ENCODE measurements around the gene CHRNB2. TPM values are rescaled to one million over a fixed set of nuclear protein-coding genes. Genes with fewer than 3 reads are reported as not detected.
A peak's percentile ranks its signal among the peaks of the same experiment; 100 is the strongest.

CHRNB2 gene
- polyA plus RNA-seq (2013, experiment 1 of 2) = 0.51 TPM
- 0.55 TPM for polyA plus RNA-seq (2013, experiment 2 of 2)

- H3K9ac ChIP-seq (ENCODE audit: low read length) = peak within 1 kb of the TSS; percentile 46
- H3K27me3 ChIP-seq (ENCODE audit: insufficient read depth, low read length, poor library complexity) = no peaks in the 10 kb centered on the region
- no peak within 1 kb of the TSS for H3K23ac ChIP-seq (ENCODE audit: low read length)
- no peak within 1 kb of the TSS for H4K5ac ChIP-seq (ENCODE audit: low read length)
- no CpG with 5 or more reads among the region's 53 CpGs for WGBS (ENCODE audit: extremely low coverage, insufficient coverage, low lambda C conversion rate)
- no peak within 1 kb of the TSS for H3K27ac ChIP-seq (ENCODE audit: low read depth, low read length)
- H2BK120ac ChIP-seq (ENCODE audit: low read depth, low read length) = no peak within 1 kb of the TSS
- H3K4ac ChIP-seq (ENCODE audit: low read depth, low read length) = no peak within 1 kb of the TSS
- peak within 1 kb of the TSS; percentile 64 for H3K4me2 ChIP-seq (ENCODE audit: low read length)
- peaks cover 6% of the 10 kb centered on the region for H3K4me1 ChIP-seq (ENCODE audit: control insufficient read depth, low read depth, low read length)
- H3K4me3 ChIP-seq (ENCODE audit: low read length) = peak within 1 kb of the TSS; percentile 1
- DNase-seq = peak; percentile 93
- H2BK15ac ChIP-seq (replicated peaks; ENCODE audit: low read depth) = no peak within 1 kb of the TSS
- H3K36me3 ChIP-seq (ENCODE audit: control insufficient read depth, insufficient read depth, low read length) = no peaks in the 10 kb centered on the region
- no peak within 1 kb of the TSS for H2AK5ac ChIP-seq (ENCODE audit: low read length)
- H3K79me2 ChIP-seq (ENCODE audit: control insufficient read depth, insufficient read depth, low read length) = no peaks in the 10 kb centered on the region
- H3K56ac ChIP-seq (ENCODE audit: low read length) = peak within 1 kb of the TSS; percentile 78
- H3K79me1 ChIP-seq (ENCODE audit: low read length) = no peaks in the 10 kb centered on the region
- H2BK5ac ChIP-seq (ENCODE audit: low read length) = no peak within 1 kb of the TSS
- H3K18ac ChIP-seq (ENCODE audit: low read length) = no peak within 1 kb of the TSS
- H4K8ac ChIP-seq (ENCODE audit: low read depth, low read length) = no peak within 1 kb of the TSS
Observed at GRCh38 chr1:154567386-154568156, at the start of gene CHRNB2. Gene CHRNB2 (plus strand): TSS chr1:154567778. CDS start chr1:154568045, 267 bp downstream.

GRCh38 chr1:154519591-154519991, 48.0 kb upstream of the CHRNB2 start:
- Histone ChIP-seq H3K23ac (ENCODE audit: low read length) (no peak overlapping the region), H3K4me2 (ENCODE audit: low read length) (no peak overlapping the region), H3K27me3 (ENCODE audit: insufficient read depth, low read length, poor library complexity) (no peaks in the 10 kb centered on the region), H2BK15ac (replicated peaks; ENCODE audit: low read depth) (no peak overlapping the region), H3K9ac (ENCODE audit: low read length) (no peak overlapping the region), H3K4me3 (ENCODE audit: low read length) (no peak overlapping the region), H4K5ac (ENCODE audit: low read length) (no peak overlapping the region), H3K4ac (ENCODE audit: low read depth, low read length) (no peak overlapping the region), H3K18ac (ENCODE audit: low read length) (no peak overlapping the region), H3K36me3 (ENCODE audit: control insufficient read depth, insufficient read depth, low read length) (no peaks in the 10 kb centered on the region), H3K27ac (ENCODE audit: low read depth, low read length) (no peak overlapping the region), H2AK5ac (ENCODE audit: low read length) (no peak overlapping the region), H2BK5ac (ENCODE audit: low read length) (no peak overlapping the region), H2BK120ac (ENCODE audit: low read depth, low read length) (no peak overlapping the region), H3K79me1 (ENCODE audit: low read length) (no peaks in the 10 kb centered on the region), H4K8ac (ENCODE audit: low read depth, low read length) (no peak overlapping the region), H3K4me1 (ENCODE audit: control insufficient read depth, low read depth, low read length) (no peaks in the 10 kb centered on the region), H3K79me2 (ENCODE audit: control insufficient read depth, insufficient read depth, low read length) (no peaks in the 10 kb centered on the region), H3K56ac (ENCODE audit: low read length) (peak overlapping the region; percentile 3)
- no peak for DNase-seq
- no CpG with 5 or more reads among the region's 9 CpGs for WGBS (ENCODE audit: extremely low coverage, insufficient coverage, low lambda C conversion rate)

GRCh38 chr1:154520333-154520732, 47.2 kb upstream of the CHRNB2 start:
- Histone ChIP-seq H3K4me3 (ENCODE audit: low read length) (no peak overlapping the region), H4K8ac (ENCODE audit: low read depth, low read length) (no peak overlapping the region), H3K36me3 (ENCODE audit: control insufficient read depth, insufficient read depth, low read length) (no peaks in the 10 kb centered on the region), H3K79me2 (ENCODE audit: control insufficient read depth, insufficient read depth, low read length) (no peaks in the 10 kb centered on the region), H3K27me3 (ENCODE audit: insufficient read depth, low read length, poor library complexity) (no peaks in the 10 kb centered on the region), H3K9ac (ENCODE audit: low read length) (no peak overlapping the region), H3K27ac (ENCODE audit: low read depth, low read length) (no peak overlapping the region), H4K5ac (ENCODE audit: low read length) (no peak overlapping the region), H3K79me1 (ENCODE audit: low read length) (no peaks in the 10 kb centered on the region), H3K4me1 (ENCODE audit: control insufficient read depth, low read depth, low read length) (no peaks in the 10 kb centered on the region), H3K56ac (ENCODE audit: low read length) (no peak overlapping the region), H3K4me2 (ENCODE audit: low read length) (no peak overlapping the region), H2BK15ac (replicated peaks; ENCODE audit: low read depth) (no peak overlapping the region), H3K23ac (ENCODE audit: low read length) (no peak overlapping the region), H2BK120ac (ENCODE audit: low read depth, low read length) (no peak overlapping the region), H3K18ac (ENCODE audit: low read length) (no peak overlapping the region), H3K4ac (ENCODE audit: low read depth, low read length) (no peak overlapping the region), H2BK5ac (ENCODE audit: low read length) (no peak overlapping the region), H2AK5ac (ENCODE audit: low read length) (no peak overlapping the region)
- DNase-seq = no peak
- no CpG with 5 or more reads among the region's 3 CpGs for WGBS (ENCODE audit: extremely low coverage, insufficient coverage, low lambda C conversion rate)

GRCh38 chr1:154521695-154522094, 45.9 kb upstream of the CHRNB2 start:
- Histone ChIP-seq H3K4me3 (ENCODE audit: low read length) (no peak overlapping the region), H3K4me1 (ENCODE audit: control insufficient read depth, low read depth, low read length) (no peaks in the 10 kb centered on the region), H4K8ac (ENCODE audit: low read depth, low read length) (no peak overlapping the region), H2AK5ac (ENCODE audit: low read length) (no peak overlapping the region), H2BK5ac (ENCODE audit: low read length) (no peak overlapping the region), H3K79me1 (ENCODE audit: low read length) (no peaks in the 10 kb centered on the region), H3K56ac (ENCODE audit: low read length) (no peak overlapping the region), H2BK15ac (replicated peaks; ENCODE audit: low read depth) (no peak overlapping the region), H3K4ac (ENCODE audit: low read depth, low read length) (no peak overlapping the region), H3K9ac (ENCODE audit: low read length) (no peak overlapping the region), H3K27me3 (ENCODE audit: insufficient read depth, low read length, poor library complexity) (no peaks in the 10 kb centered on the region), H3K23ac (ENCODE audit: low read length) (no peak overlapping the region), H3K36me3 (ENCODE audit: control insufficient read depth, insufficient read depth, low read length) (no peaks in the 10 kb centered on the region), H3K4me2 (ENCODE audit: low read length) (no peak overlapping the region), H3K27ac (ENCODE audit: low read depth, low read length) (no peak overlapping the region), H3K79me2 (ENCODE audit: control insufficient read depth, insufficient read depth, low read length) (no peaks in the 10 kb centered on the region), H3K18ac (ENCODE audit: low read length) (no peak overlapping the region), H4K5ac (ENCODE audit: low read length) (no peak overlapping the region), H2BK120ac (ENCODE audit: low read depth, low read length) (no peak overlapping the region)
- WGBS (ENCODE audit: extremely low coverage, insufficient coverage, low lambda C conversion rate) = no CpG with 5 or more reads among the region's 3 CpGs
- no peak for DNase-seq

- H3K27ac ChIP-seq (ENCODE audit: low read depth, low read length) = no peak overlapping the region
- no peak overlapping the region for H3K4ac ChIP-seq (ENCODE audit: low read depth, low read length)
- DNase-seq = peak; percentile 16
- H3K23ac ChIP-seq (ENCODE audit: low read length) = no peak overlapping the region
- no peak overlapping the region for H3K4me2 ChIP-seq (ENCODE audit: low read length)
- no peak overlapping the region for H2BK120ac ChIP-seq (ENCODE audit: low read depth, low read length)
- no peaks in the 10 kb centered on the region for H3K79me2 ChIP-seq (ENCODE audit: control insufficient read depth, insufficient read depth, low read length)
- H3K18ac ChIP-seq (ENCODE audit: low read length) = no peak overlapping the region
- H3K56ac ChIP-seq (ENCODE audit: low read length) = no peak overlapping the region
- H3K27me3 ChIP-seq (ENCODE audit: insufficient read depth, low read length, poor library complexity) = no peaks in the 10 kb centered on the region
- H3K4me3 ChIP-seq (ENCODE audit: low read length) = no peak overlapping the region
- H3K4me1 ChIP-seq (ENCODE audit: control insufficient read depth, low read depth, low read length) = no peaks in the 10 kb centered on the region
- no peak overlapping the region for H2BK5ac ChIP-seq (ENCODE audit: low read length)
- H3K36me3 ChIP-seq (ENCODE audit: control insufficient read depth, insufficient read depth, low read length) = no peaks in the 10 kb centered on the region
- H4K5ac ChIP-seq (ENCODE audit: low read length) = no peak overlapping the region
- no peak overlapping the region for H4K8ac ChIP-seq (ENCODE audit: low read depth, low read length)
- H2AK5ac ChIP-seq (ENCODE audit: low read length) = no peak overlapping the region
- H3K79me1 ChIP-seq (ENCODE audit: low read length) = no peaks in the 10 kb centered on the region
- no peak overlapping the region for H2BK15ac ChIP-seq (replicated peaks; ENCODE audit: low read depth)
- H3K9ac ChIP-seq (ENCODE audit: low read length) = no peak overlapping the region
Observed at GRCh38 chr1:154524881-154525280, 42.7 kb upstream of the CHRNB2 start.

- no CpG with 5 or more reads among the region's 6 CpGs for WGBS (ENCODE audit: extremely low coverage, insufficient coverage, low lambda C conversion rate)
- H4K5ac ChIP-seq (ENCODE audit: low read length) = no peak overlapping the region
- H3K4me2 ChIP-seq (ENCODE audit: low read length) = no peak overlapping the region
- DNase-seq = no peak
- H3K79me2 ChIP-seq (ENCODE audit: control insufficient read depth, insufficient read depth, low read length) = no peaks in the 10 kb centered on the region
- no peak overlapping the region for H3K27ac ChIP-seq (ENCODE audit: low read depth, low read length)
- H3K79me1 ChIP-seq (ENCODE audit: low read length) = no peaks in the 10 kb centered on the region
- no peak overlapping the region for H3K4me3 ChIP-seq (ENCODE audit: low read length)
- no peaks in the 10 kb centered on the region for H3K36me3 ChIP-seq (ENCODE audit: control insufficient read depth, insufficient read depth, low read length)
- no peak overlapping the region for H3K23ac ChIP-seq (ENCODE audit: low read length)
- H3K9ac ChIP-seq (ENCODE audit: low read length) = no peak overlapping the region
- H2BK120ac ChIP-seq (ENCODE audit: low read depth, low read length) = no peak overlapping the region
- H3K4ac ChIP-seq (ENCODE audit: low read depth, low read length) = no peak overlapping the region
- H2AK5ac ChIP-seq (ENCODE audit: low read length) = no peak overlapping the region
- H2BK5ac ChIP-seq (ENCODE audit: low read length) = no peak overlapping the region
- H3K4me1 ChIP-seq (ENCODE audit: control insufficient read depth, low read depth, low read length) = no peaks in the 10 kb centered on the region
- H3K56ac ChIP-seq (ENCODE audit: low read length) = no peak overlapping the region
- H3K27me3 ChIP-seq (ENCODE audit: insufficient read depth, low read length, poor library complexity) = no peaks in the 10 kb centered on the region
- H3K18ac ChIP-seq (ENCODE audit: low read length) = no peak overlapping the region
- no peak overlapping the region for H4K8ac ChIP-seq (ENCODE audit: low read depth, low read length)
- no peak overlapping the region for H2BK15ac ChIP-seq (replicated peaks; ENCODE audit: low read depth)
Observed at GRCh38 chr1:154527192-154527591, 40.4 kb upstream of the CHRNB2 start.
